ENCODE results near the gene CSDE1.

Gene CSDE1

GRCh38 chr1:114749835-114750234, 7.9 kb downstream of the CSDE1 start:
- no peak for DNase-seq

GRCh38 chr1:114746450-114747121, 11.2 kb downstream of the CSDE1 start:
- no peak for DNase-seq

- DNase-seq: peak; percentile 27
Observed at GRCh38 chr1:114745291-114745690, 12.5 kb downstream of the CSDE1 start.

- no peak for DNase-seq
Observed at GRCh38 chr1:114741963-114742746, 15.6 kb downstream of the CSDE1 start.

GRCh38 chr1:114740331-114740730, 17.5 kb downstream of the CSDE1 start:
- no peak for DNase-seq

GRCh38 chr1:114737314-114737849, 20.4 kb downstream of the CSDE1 start:
- DNase-seq: no peak

GRCh38 chr1:114735479-114735878, 22.3 kb downstream of the CSDE1 start:
- no peak for DNase-seq

GRCh38 chr1:114729782-114730181, 28.0 kb downstream of the CSDE1 start:
- DNase-seq: peak; percentile 6

- no peak for DNase-seq
Observed at GRCh38 chr1:114728553-114728952, 29.2 kb downstream of the CSDE1 start.

GRCh38 chr1:114725230-114725629, 32.6 kb downstream of the CSDE1 start:
- DNase-seq: no peak

GRCh38 chr1:114723915-114724314, 33.9 kb downstream of the CSDE1 start:
- no peak for DNase-seq

- no peak for DNase-seq
Observed at GRCh38 chr1:114723457-114723856, 34.3 kb downstream of the CSDE1 start.

GRCh38 chr1:114720492-114720891, 37.3 kb downstream of the CSDE1 start:
- no peak for DNase-seq

- peak; percentile 19 for DNase-seq
Observed at GRCh38 chr1:114719424-114719787, 38.4 kb downstream of the CSDE1 start.

GRCh38 chr1:114718661-114719423, 38.9 kb downstream of the CSDE1 start:
- DNase-seq: peak; percentile 68

GRCh38 chr1:114716304-114717170, 41.2 kb downstream of the CSDE1 start, which contains the start of gene NRAS:
Gene NRAS, minus strand, starts transcription at chr1:114716771. Its CDS starts 611 bp downstream, at chr1:114716160.
- peak; percentile 91 for DNase-seq

- no peak for DNase-seq
Observed at GRCh38 chr1:114715952-114716303, 41.9 kb downstream of the CSDE1 start.

GRCh38 chr1:114712977-114713376, 44.8 kb downstream of the CSDE1 start:
- DNase-seq: no peak

- no peak for DNase-seq
Observed at GRCh38 chr1:114710360-114710759, 47.4 kb downstream of the CSDE1 start.

GRCh38 chr1:114707604-114708003, 50.2 kb downstream of the CSDE1 start:
- DNase-seq: no peak

- no peak for DNase-seq
Observed at GRCh38 chr1:114703242-114703641, 54.5 kb downstream of the CSDE1 start.

GRCh38 chr1:114702737-114703136, 55.0 kb downstream of the CSDE1 start:
- no peak for DNase-seq
